ENCODE data around the gene NTPCR. TPM values are rescaled to one million over a fixed set of nuclear protein-coding genes. Genes with fewer than 3 reads are reported as not detected.
"Not testable (repeated sequence)": the region's sequence is repeated elsewhere in the genome, so short reads cannot be mapped to it uniquely, and the experiment has no call there.

NTPCR gene
- polyA plus RNA-seq, 2 of the 4 experiments (the other 2 are of a cell fraction): 69.9 to 83.6 TPM

GRCh38 chr1:232998138-232998537 is 47.7 kb downstream of the NTPCR start:
- WGBS (ENCODE audit: missing lambda C conversion rate): 93% methylated on average over 15 of the region's 15 CpGs
- POLR2A ChIA-PET: no interaction called here
- Histone ChIP-seq H3K9me3 (peaks cover 12% of the 10 kb centered on the region), H3K4me2 (no peak overlapping the region), H3K4me1 (no peaks in the 10 kb centered on the region), H3K4me3 (no peak overlapping the region), H3K27ac (no peak overlapping the region)
- no peak for FAIRE-seq
- DNase-seq (ENCODE audit: low read depth in 1 of 2, low spot score in 1 of 2): no peak
- CTCF ChIA-PET: no interaction called here
- ATAC-seq: no peak
- TF ChIP-seq, protein P1, sequence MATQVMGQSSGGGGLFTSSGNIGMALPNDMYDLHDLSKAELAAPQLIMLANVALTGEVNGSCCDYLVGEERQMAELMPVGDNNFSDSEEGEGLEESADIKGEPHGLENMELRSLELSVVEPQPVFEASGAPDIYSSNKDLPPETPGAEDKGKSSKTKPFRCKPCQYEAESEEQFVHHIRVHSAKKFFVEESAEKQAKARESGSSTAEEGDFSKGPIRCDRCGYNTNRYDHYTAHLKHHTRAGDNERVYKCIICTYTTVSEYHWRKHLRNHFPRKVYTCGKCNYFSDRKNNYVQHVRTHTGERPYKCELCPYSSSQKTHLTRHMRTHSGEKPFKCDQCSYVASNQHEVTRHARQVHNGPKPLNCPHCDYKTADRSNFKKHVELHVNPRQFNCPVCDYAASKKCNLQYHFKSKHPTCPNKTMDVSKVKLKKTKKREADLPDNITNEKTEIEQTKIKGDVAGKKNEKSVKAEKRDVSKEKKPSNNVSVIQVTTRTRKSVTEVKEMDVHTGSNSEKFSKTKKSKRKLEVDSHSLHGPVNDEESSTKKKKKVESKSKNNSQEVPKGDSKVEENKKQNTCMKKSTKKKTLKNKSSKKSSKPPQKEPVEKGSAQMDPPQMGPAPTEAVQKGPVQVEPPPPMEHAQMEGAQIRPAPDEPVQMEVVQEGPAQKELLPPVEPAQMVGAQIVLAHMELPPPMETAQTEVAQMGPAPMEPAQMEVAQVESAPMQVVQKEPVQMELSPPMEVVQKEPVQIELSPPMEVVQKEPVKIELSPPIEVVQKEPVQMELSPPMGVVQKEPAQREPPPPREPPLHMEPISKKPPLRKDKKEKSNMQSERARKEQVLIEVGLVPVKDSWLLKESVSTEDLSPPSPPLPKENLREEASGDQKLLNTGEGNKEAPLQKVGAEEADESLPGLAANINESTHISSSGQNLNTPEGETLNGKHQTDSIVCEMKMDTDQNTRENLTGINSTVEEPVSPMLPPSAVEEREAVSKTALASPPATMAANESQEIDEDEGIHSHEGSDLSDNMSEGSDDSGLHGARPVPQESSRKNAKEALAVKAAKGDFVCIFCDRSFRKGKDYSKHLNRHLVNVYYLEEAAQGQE (IDR thresholded peaks at IDR 0.05): no peak
- TF ChIP-seq ZFP36 (IDR thresholded peaks at IDR 0.05; ENCODE audit: borderline replicate concordance, partially characterized antibody) (no peak), CTCF (IDR thresholded peaks at IDR 0.05) (no peak), RAD21 (conservative IDR thresholded peaks at IDR 0.05 in 1 of 2, IDR thresholded peaks at IDR 0.05 in 1 of 2) (no peak), ATOH8 (CRISPR knock-in tag; IDR thresholded peaks at IDR 0.05; ENCODE audit: low read depth) (no peak), TP53 (CRISPR knock-in tag; IDR thresholded peaks at IDR 0.05) (no peak)
- TF ChIP-seq, protein P2, sequence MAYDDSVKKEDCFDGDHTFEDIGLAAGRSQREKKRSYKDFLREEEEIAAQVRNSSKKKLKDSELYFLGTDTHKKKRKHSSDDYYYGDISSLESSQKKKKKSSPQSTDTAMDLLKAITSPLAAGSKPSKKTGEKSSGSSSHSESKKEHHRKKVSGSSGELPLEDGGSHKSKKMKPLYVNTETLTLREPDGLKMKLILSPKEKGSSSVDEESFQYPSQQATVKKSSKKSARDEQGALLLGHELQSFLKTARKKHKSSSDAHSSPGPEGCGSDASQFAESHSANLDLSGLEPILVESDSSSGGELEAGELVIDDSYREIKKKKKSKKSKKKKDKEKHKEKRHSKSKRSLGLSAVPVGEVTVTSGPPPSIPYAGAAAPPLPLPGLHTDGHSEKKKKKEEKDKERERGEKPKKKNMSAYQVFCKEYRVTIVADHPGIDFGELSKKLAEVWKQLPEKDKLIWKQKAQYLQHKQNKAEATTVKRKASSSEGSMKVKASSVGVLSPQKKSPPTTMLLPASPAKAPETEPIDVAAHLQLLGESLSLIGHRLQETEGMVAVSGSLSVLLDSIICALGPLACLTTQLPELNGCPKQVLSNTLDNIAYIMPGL (CRISPR knock-in tag; IDR thresholded peaks at IDR 0.05; ENCODE audit: borderline replicate concordance): no peak

- H3K27ac ChIP-seq: no peak overlapping the region
- 93% methylated on average over 3 of the region's 3 CpGs for WGBS (ENCODE audit: missing lambda C conversion rate)
- TF ChIP-seq HES2 (IDR thresholded peaks at IDR 0.05): no peak
- FAIRE-seq: no peak
- DNase-seq (ENCODE audit: low read depth in 1 of 2, low spot score in 1 of 2): no peak
- H3K4me2 ChIP-seq: no peak overlapping the region
- H3K4me3 ChIP-seq: no peak overlapping the region
- H3K4me1 ChIP-seq: no peaks in the 10 kb centered on the region
- ChIA-PET CTCF (interaction anchor here (1.2 kb wide), 1 partner anchor 35 kb away, joined by 3 read pairs; no protein-coding TSS in a partner anchor), POLR2A (no interaction called here)
- no peak for ATAC-seq
- H3K9me3 ChIP-seq: peaks cover 7% of the 10 kb centered on the region
These were observed 48.2 kb downstream of the NTPCR start for GRCh38 chr1:232998646-232999045.

DNA sequence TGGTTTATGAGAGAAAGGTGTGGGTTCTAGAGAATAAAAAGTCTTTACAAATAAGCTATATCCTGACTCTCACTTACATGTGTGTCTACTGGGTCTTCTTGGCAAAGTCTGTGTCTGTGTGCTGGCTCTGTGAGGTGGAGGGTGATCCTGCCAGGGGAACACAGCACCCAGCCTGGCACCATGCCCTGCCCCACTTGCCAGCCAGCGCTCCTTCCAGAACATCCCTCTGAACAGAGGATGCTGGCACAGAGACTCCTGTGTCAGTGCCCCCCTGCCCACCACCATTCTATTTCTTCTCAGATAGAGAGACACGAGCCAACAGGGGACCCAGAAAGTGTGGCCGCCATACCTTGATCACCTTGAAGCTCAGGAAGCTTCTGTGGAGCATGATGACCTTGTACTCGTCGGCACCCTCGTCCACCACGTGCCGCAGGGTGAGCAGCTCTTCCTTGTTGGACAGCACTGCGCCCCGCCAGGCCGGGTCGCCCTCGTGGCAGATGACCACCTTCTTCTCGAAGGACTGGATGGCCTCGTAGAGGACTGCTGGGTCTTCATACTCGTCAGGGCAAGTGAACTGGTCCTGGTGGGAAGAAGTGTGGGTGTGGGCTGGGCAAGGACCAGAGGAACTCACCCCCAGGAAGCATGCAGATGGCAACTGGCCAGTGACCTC is 49.7 kb downstream of the NTPCR start:
- ATAC-seq: no peak
- FAIRE-seq: no peak
- H3K4me3 ChIP-seq: no peak overlapping the region
- no peak overlapping the region for H3K27ac ChIP-seq
- no peaks in the 10 kb centered on the region for H3K4me1 ChIP-seq
- POLR2A ChIA-PET: no interaction called here
- CTCF ChIA-PET: interaction anchor here (0.7 to 3.0 kb wide), 4 partner anchors 12 to 92 kb away, joined by 3 to 8 read pairs (median 4); no protein-coding TSS in a partner anchor
- DNase-seq (ENCODE audit: low read depth in 1 of 2, low spot score in 1 of 2): no peak
- H3K9me3 ChIP-seq: no peaks in the 10 kb centered on the region; the same call in 2 of the 3 replicates
- WGBS (ENCODE audit: missing lambda C conversion rate): 94% methylated on average over 16 of the region's 16 CpGs
- no peak for TF ChIP-seq KDM1A (IDR thresholded peaks at IDR 0.05; ENCODE audit: low read depth)
- no peak overlapping the region for H3K4me2 ChIP-seq

DNA sequence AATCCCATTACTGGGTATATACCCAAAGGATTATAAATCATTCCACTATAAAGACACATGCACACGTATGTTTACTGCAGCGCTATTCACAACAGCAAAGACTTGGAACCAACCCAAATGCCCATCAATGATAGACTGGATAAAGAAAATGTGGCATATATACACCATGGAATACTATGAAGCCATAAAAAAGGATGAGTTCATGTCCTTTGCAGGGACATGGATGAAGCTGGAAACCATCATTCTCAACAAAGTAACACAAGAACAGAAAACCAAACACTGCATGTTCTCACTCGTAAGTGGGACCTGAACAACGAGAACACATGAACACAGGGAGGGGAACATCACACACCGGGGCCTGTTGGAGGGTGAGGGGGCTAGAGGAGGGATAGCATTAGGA is 53.2 kb downstream of the NTPCR start:
- H3K4me1 ChIP-seq; POLR2A ChIA-PET; ATAC-seq; H3K9me3 ChIP-seq; CTCF ChIA-PET; H3K4me3 ChIP-seq; H3K27ac ChIP-seq; FAIRE-seq; DNase-seq (ENCODE audit: low read depth in 1 of 2, low spot score in 1 of 2); H3K4me2 ChIP-seq: not testable (repeated sequence)
- WGBS (ENCODE audit: missing lambda C conversion rate): 88% methylated on average over 5 of the region's 5 CpGs
